Measurements from ENCODE around the gene CALCR. TPM values are rescaled to one million over a fixed set of nuclear protein-coding genes. Genes with fewer than 3 reads are reported as not detected.

CALCR gene
- total and polyA plus RNA-seq, 2 donors (not counting 1 experiment from before 2014, with no cell fraction given), result not detected

DNA sequence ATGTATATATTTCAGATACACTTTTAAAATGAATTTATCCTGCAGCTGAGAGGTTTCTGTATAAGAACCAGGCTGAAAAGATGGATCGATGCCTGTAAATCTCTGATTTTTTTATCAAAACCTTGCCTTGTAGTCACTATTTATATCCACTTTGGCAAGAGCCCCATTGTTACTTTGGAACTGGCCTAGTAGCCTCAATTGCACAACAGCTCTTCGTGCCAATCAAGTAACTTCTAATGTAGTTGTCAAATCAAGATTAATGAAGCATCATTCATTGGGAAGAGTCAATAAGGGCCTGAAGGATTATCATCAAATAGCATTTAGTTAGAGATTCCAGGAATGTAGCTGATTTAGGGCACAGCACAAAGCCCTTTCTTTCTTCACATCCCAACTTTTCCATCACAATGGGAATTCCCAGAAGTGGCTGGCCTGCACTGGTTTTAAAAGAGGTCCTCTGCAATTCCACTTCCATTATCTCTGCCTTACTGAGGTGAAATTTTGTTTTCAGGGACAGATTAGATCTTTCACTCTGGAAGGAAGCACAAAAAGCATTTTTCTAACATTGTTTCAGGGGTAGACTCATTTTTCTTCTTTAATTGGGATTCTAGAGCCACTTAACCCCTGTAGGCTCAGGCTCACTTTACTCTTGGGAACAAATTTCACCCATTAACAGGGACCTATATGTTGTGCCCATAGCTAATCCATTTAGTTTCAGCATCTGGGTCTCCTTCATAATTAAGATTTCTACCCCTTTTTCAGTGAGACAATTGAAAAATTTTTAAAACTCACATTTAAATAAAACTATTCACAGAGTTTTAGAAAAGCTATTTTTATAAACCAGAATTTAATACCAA lies 97.8 kb downstream of the CALCR start:
- H3K4me1 Mint-ChIP-seq, result no peaks in the 10 kb centered on the region
- no peaks in the 10 kb centered on the region for H3K4me1 ChIP-seq (ENCODE audit: control insufficient read depth in 2 of 2, insufficient read depth in 2 of 2, low read length in 2 of 2)
- CTCF ChIA-PET, result no interaction called here

DNA sequence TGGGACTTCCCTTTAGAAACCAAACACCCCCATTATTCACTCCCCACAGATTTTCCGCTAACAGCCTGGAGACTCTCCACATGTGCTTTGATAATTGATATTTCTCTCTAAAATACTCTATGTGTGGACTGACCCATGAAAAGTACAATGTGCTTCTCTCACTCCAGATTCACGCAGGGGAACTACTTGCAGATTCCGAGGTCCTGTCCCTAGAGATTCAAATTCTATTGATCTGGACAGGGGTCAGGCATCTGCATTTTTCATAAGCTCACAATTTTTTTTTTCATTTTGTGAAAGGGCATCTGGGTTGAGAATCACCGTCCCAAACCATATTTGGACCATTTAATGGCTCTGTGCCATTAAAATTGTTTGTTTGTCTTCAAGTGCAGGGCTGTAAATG lies 98.7 kb downstream of the CALCR start:
- TF ChIP-seq, protein P1, sequence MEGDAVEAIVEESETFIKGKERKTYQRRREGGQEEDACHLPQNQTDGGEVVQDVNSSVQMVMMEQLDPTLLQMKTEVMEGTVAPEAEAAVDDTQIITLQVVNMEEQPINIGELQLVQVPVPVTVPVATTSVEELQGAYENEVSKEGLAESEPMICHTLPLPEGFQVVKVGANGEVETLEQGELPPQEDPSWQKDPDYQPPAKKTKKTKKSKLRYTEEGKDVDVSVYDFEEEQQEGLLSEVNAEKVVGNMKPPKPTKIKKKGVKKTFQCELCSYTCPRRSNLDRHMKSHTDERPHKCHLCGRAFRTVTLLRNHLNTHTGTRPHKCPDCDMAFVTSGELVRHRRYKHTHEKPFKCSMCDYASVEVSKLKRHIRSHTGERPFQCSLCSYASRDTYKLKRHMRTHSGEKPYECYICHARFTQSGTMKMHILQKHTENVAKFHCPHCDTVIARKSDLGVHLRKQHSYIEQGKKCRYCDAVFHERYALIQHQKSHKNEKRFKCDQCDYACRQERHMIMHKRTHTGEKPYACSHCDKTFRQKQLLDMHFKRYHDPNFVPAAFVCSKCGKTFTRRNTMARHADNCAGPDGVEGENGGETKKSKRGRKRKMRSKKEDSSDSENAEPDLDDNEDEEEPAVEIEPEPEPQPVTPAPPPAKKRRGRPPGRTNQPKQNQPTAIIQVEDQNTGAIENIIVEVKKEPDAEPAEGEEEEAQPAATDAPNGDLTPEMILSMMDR (IDR thresholded peaks at IDR 0.05), result no peak
- TF ChIP-seq EZH2 (IDR thresholded peaks at IDR 0.05; ENCODE audit: borderline replicate concordance, insufficient read depth, low read depth, low read length, poor library complexity, severe bottlenecking), result no peak
- no peaks in the 10 kb centered on the region for H3K9me3 Mint-ChIP-seq (ENCODE audit: insufficient read depth)
- H3K4me2 ChIP-seq (replicated peaks; ENCODE audit: low read depth, low read length, poor library complexity, severe bottlenecking), result no peak overlapping the region
- no peaks in the 10 kb centered on the region for H3K79me2 ChIP-seq (ENCODE audit: control insufficient read depth, insufficient read depth, low read length)
- H3K36me3 ChIP-seq (replicated peaks in 1 of 2; ENCODE audit: control extremely low read depth in 1 of 2, control insufficient read depth in 1 of 2, extremely low read depth in 1 of 2, insufficient read depth in 2 of 2, low read length in 1 of 2), result no peaks in the 10 kb centered on the region
- H3K27me3 ChIP-seq (replicated peaks in 1 of 4; ENCODE audit: control extremely low read depth in 1 of 4, control insufficient read depth in 3 of 4, insufficient read depth in 4 of 4, low read length in 3 of 4), result peaks cover 0 to 4% (median 0%) of the 10 kb centered on the region in 4 experiments
- no peak overlapping the region for H3K27ac ChIP-seq (ENCODE audit: low read length in 2 of 2)
- no peaks in the 10 kb centered on the region for H4K20me1 ChIP-seq (ENCODE audit: control insufficient read depth, insufficient read depth, low read length, poor library complexity, severe bottlenecking)
- intact Hi-C loops (cut with micrococcal nuclease), result no loop called here
- no CpG with 5 or more reads among the region's 4 CpGs for WGBS (ENCODE audit: insufficient coverage)
- H2AFZ ChIP-seq (ENCODE audit: insufficient read depth, low read depth, low read length, poor library complexity, severe bottlenecking), result no peak overlapping the region
- H3K27ac Mint-ChIP-seq, result no peak overlapping the region
- POLR2A ChIA-PET, result no interaction called here
- H3K9ac ChIP-seq (ENCODE audit: low read length), result no peak overlapping the region
- no peak overlapping the region for H3K4me3 Mint-ChIP-seq
- DNase-seq (no peak), ATAC-seq (ENCODE audit: low read depth) (no peak)
- H3K9me3 ChIP-seq (ENCODE audit: control extremely low read depth in 1 of 3, control insufficient read depth in 2 of 3, insufficient read depth in 1 of 3, low read length in 2 of 3), result no peaks in the 10 kb centered on the region
- H3K27me3 Mint-ChIP-seq, result peaks cover 11% of the 10 kb centered on the region
- no peak overlapping the region for H3K4me3 ChIP-seq (ENCODE audit: control extremely low read depth in 1 of 5, extremely low read depth in 1 of 5, insufficient read depth in 1 of 5, low read depth in 2 of 5, low read length in 4 of 5)
- no peaks in the 10 kb centered on the region for H3K4me1 ChIP-seq (ENCODE audit: control insufficient read depth in 2 of 2, insufficient read depth in 2 of 2, low read length in 2 of 2)
- CTCF ChIA-PET, result no interaction called here
- no peaks in the 10 kb centered on the region for H3K4me1 Mint-ChIP-seq

More for the DNA sequence above, 97.8 kb downstream of the CALCR start:
- Histone ChIP-seq H3K27me3 (replicated peaks in 1 of 4; ENCODE audit: control extremely low read depth in 1 of 4, control insufficient read depth in 3 of 4, insufficient read depth in 4 of 4, low read length in 3 of 4) (peaks cover 0 to 5% (median 0%) of the 10 kb centered on the region in 4 experiments), H3K27ac (ENCODE audit: low read length in 2 of 2) (no peak overlapping the region), H3K4me2 (replicated peaks; ENCODE audit: low read depth, low read length, poor library complexity, severe bottlenecking) (no peak overlapping the region), H2AFZ (ENCODE audit: insufficient read depth, low read depth, low read length, poor library complexity, severe bottlenecking) (no peak overlapping the region), H3K36me3 (replicated peaks in 1 of 2; ENCODE audit: control extremely low read depth in 1 of 2, control insufficient read depth in 1 of 2, extremely low read depth in 1 of 2, insufficient read depth in 2 of 2, low read length in 1 of 2) (no peaks in the 10 kb centered on the region), H3K9me3 (ENCODE audit: control extremely low read depth in 1 of 3, control insufficient read depth in 2 of 3, insufficient read depth in 1 of 3, low read length in 2 of 3) (no peaks in the 10 kb centered on the region), H3K79me2 (ENCODE audit: control insufficient read depth, insufficient read depth, low read length) (no peaks in the 10 kb centered on the region), H3K9ac (ENCODE audit: low read length) (no peak overlapping the region), H3K4me3 (ENCODE audit: control extremely low read depth in 1 of 5, extremely low read depth in 1 of 5, insufficient read depth in 1 of 5, low read depth in 2 of 5, low read length in 4 of 5) (no peak overlapping the region), H4K20me1 (ENCODE audit: control insufficient read depth, insufficient read depth, low read length, poor library complexity, severe bottlenecking) (no peaks in the 10 kb centered on the region)
- no CpG with 5 or more reads among the region's 2 CpGs for WGBS (ENCODE audit: insufficient coverage)
- intact Hi-C loops (cut with micrococcal nuclease), result no loop called here
- Mint-ChIP-seq H3K4me3 (no peak overlapping the region), H3K27ac (no peak overlapping the region), H3K9me3 (ENCODE audit: insufficient read depth) (no peaks in the 10 kb centered on the region), H3K27me3 (peaks cover 11% of the 10 kb centered on the region)
- no peak for ATAC-seq (ENCODE audit: low read depth)
- POLR2A ChIA-PET, result no interaction called here
- TF ChIP-seq, protein P1 (IDR thresholded peaks at IDR 0.05), result no peak
- TF ChIP-seq EZH2 (IDR thresholded peaks at IDR 0.05; ENCODE audit: borderline replicate concordance, insufficient read depth, low read depth, low read length, poor library complexity, severe bottlenecking), result no peak
- DNase-seq, result no peak
